Sciatic nerve (tissue), 2 donors: ENCODE data around the gene PORCN. TPM values are rescaled to one million over a fixed set of nuclear protein-coding genes. Genes with fewer than 3 reads are reported as not detected.
"Not testable (repeated sequence)": the region's sequence is repeated elsewhere in the genome, so short reads cannot be mapped to it uniquely, and the experiment has no call there.

Experiments used
- ATAC-seq: fragments of 200-7000 bp; cut with Tn5 transposase; one replicate; pipeline ENCODE4 v1.9.1; 2020; ENCODE audit warnings: mild to moderate bottlenecking, moderate library complexity
- DNase-seq: peaks from one replicate; pipeline ENCODE4 v3.0.0-alpha.2; 2020; ENCODE audit warnings: low spot score
- intact Hi-C: fragments of 100-400 bp; cut with DNase I; formaldehyde crosslinking; loops from one replicate; pipeline ENCODE4 v1.14.2; 2022
- total RNA-seq: library from RNA; stranded (reverse); fragmentation: NEBNext Ultra II Directional; extraction: Animal tissue kit (Norgen Biotek cat#: 25700); gene quantifications from one replicate; pipeline ENCODE4 v1.2.1, GENCODE V29; 2021
- donor health status: DM: no; HTN: no; CAD: no.
- donor health status: DM: no; HTN: no; CAD: no.

PORCN gene
- total RNA-seq, 1 donor from 2014 or later: 7.4 TPM

DNA sequence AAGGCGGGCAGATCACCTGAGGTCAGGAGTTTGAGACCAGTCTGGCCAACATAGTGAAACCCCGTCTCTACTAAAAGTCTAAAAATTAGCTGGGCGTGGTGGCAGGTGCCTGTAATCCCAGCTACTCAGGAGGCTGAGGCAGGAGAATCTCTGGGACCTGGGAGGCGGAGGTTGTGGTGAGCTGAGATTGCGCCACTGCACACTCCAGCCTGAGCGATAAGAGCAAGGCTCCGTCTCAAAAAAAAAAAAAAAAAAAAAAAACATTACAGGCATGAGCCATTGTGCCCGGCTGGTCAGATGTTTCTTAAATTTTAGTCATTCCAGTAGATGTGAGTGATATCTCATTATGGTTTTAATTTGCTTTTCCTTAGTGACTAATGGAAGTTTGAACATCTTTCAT, 17.1 kb downstream of the PORCN start:
- ATAC-seq, intact Hi-C loops, DNase-seq: not testable (repeated sequence)

GRCh38 chrX:48530736-48531135, 21.9 kb downstream of the PORCN start:
- ATAC-seq (no peak), DNase-seq (no peak)
- intact Hi-C loops: no loop called here

DNA sequence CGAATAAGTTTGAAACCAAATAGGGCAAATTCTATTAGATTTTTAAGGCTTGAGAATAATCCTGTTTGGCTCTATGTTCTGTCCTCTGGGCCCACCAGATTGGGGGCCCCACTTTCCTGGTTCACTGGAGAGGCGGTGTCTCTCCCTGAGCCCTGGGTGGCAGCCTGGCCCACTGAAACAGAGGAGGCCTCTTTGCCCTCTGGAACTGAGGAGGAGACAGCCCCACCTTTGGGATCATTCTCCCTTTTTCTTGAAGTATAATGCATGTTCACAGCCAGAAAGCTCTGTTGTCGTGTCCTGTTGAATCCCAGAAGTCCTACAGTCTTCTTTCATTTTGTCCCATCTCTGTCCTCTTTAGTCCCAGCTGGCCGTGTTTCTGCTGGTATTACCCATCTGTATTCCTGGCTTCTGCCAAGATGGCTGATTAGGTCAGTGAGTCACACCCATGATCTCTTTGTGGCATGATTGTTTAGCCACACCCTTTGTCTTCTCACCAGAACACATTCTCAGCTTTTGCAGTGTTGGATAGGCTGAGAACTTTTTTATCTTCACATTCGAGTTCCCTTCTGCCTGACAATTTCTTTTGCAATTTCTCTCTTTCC, 22.7 kb downstream of the PORCN start:
- intact Hi-C loops: no loop called here
- DNase-seq (no peak), ATAC-seq (peak; percentile 80)

GRCh38 chrX:48532161-48532560, 23.4 kb downstream of the PORCN start:
- DNase-seq: no peak
- ATAC-seq: no peak
- intact Hi-C loops: no loop called here

- intact Hi-C loops: no loop called here
- DNase-seq: no peak
These were observed 24.4 kb downstream of the PORCN start for GRCh38 chrX:48533165-48533564.

DNA sequence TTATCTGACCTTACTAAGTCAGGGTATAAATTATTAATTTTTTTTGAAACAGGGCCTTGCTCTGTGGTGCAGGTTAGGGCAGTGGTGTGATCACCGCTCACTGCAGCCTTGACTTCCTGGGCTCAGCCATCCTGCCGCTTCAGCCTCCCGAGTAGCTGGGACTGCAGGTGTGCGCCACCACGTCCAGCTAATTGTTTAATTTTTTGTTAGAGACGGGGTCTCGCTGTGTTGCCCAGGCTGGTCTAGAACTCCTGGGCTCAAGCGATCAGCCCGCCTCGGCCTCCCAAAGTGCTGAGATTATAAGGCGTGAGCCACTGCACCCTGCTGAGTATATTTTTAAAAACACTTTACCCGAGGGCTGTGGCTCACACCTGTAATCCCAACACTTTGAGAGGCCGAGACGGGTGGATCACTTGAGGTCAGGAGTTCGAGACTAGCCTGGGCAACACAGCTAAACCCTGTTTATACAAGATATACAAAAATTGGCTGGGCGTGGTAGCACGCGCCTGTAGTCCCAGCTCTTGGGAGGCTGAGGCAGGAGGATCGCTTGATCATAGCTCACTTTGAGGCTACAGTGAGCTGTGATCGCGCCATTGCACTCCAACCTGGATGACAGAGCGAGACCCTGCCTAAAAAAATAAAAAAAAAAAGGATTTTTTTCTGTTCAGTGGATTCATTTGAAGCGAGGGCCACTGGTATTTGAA, 30.0 kb downstream of the PORCN start:
- no peak for ATAC-seq
- intact Hi-C loops: no loop called here
- DNase-seq: no peak

More at GRCh38 chrX:48533165-48533564, 24.4 kb downstream of the PORCN start:
- no peak for ATAC-seq

- DNase-seq (peak; percentile 98), ATAC-seq (peak; percentile 98)
- intact Hi-C loops: no loop called here
These were observed 30.7 kb downstream of the PORCN start, which contains the start of gene TBC1D25 for GRCh38 chrX:48539345-48540027. TSS of gene TBC1D25 (plus strand) at chrX:48539714. CDS start at chrX:48539798, 84 bp downstream.

DNA sequence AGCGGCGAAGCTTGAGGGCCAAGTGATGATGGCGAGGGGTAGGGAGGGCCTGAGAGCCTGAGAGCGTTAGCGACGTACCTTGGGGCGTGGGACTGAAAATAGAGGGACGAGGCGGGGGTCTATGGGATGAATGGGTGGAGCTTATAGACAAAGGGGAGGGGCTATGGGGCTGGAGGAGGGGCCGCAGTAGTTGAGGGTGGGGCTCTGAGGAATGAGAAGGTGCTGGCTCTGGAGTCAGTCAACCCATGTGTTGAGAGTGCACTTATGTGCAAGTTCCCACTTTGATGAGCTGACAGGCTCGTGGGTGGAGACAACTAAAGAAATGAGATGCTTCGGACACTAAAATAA, 31.2 kb downstream of the PORCN start:
- DNase-seq (no peak), ATAC-seq (peak; percentile 52)
- intact Hi-C loops: no loop called here

DNA sequence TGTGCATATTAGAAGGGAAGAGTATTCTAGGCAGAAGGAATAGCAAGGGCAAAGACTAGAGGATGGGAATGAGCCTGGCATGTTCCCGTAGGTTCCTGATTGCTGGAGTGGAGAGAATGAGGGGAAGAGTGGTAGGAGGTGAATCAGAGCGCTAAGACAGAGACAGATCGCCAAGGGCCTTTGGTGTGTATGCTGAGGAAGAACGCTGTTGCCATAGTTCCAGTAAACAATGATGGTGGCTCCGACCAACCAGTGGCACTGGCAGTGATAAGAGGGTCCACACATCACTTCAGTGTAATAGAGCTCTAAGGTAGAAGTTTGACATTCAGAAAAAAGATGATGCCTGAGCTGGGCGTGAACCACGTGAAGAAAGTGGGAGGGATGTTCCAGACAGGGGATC, 31.7 kb downstream of the PORCN start:
- intact Hi-C loops: no loop called here
- no peak for DNase-seq
- no peak for ATAC-seq

- DNase-seq (no peak), ATAC-seq (no peak)
- intact Hi-C loops: no loop called here
These were observed 32.5 kb downstream of the PORCN start for GRCh38 chrX:48541140-48541814.

DNA sequence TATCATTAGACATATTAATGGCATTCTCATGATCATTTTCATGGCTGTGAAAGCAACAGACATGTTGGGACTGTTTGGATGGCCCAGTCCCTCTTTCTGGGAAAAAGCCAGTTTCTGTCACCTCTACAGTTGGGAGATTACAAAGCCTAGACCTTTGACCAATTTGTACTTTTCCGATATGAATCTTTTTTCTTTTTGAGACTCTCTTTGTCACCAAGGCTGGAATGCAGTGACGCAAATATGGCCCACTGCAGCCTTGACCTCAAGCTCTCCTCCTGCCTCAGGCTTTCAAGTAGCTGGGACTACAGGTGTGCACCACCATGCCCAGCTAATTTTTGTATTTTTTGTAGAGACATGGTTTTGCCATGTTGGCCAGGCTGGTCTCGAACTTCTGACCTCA, 40.1 kb downstream of the PORCN start:
- DNase-seq (no peak), ATAC-seq (no peak)
- intact Hi-C loops: no loop called here

DNA sequence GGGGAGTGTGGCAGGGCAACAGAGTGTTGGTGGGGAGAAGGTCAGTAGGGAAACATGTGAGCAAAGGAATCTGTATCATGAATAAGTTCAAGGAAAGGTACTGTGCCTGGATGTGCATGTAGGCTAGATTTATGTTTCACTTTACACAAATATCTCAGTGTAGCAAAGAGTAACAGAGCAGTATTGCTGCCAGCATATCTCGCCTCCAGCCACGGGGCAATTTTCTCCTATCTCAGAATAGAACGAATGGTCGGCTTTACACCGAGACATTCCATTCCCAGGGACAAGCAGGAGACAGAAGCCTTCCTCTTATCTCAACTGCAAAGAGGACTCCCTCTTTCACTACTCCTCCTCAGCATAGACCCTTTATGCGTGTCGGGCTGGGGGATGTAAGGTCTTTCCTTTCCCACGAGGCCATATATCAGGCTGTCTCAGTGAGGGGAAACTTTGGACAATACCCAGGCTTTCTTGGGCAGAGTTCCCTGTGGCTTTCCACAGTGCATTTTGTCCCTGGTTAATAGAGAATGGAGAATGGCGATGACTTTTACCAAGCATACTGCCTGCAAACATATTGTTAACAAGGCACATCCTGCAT, 47.0 kb downstream of the PORCN start:
- intact Hi-C loops, ATAC-seq, DNase-seq: not testable (repeated sequence)

- ATAC-seq (no peak), DNase-seq (no peak)
- intact Hi-C loops: no loop called here
These were observed 49.5 kb downstream of the PORCN start for GRCh38 chrX:48558271-48558670.

DNA sequence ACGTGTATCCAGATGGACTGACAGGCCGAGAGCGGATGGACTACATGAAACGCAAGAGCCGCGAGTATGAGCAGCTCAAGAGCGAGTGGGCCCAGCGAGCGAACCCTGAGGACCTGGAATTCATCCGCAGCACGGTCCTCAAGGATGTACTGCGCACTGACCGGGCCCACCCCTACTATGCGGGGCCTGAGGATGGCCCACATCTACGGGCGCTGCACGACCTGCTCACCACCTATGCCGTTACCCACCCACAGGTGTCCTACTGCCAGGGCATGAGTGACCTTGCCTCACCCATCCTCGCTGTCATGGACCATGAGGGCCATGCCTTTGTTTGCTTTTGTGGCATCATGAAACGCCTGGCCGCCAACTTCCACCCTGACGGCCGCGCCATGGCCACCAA, 50.8 kb downstream of the PORCN start:
- intact Hi-C loops: no loop called here
- DNase-seq (no peak), ATAC-seq (no peak)

- intact Hi-C loops: no loop called here
- DNase-seq (no peak), ATAC-seq (no peak)
These were observed 51.3 kb downstream of the PORCN start for GRCh38 chrX:48560056-48560455.

DNA sequence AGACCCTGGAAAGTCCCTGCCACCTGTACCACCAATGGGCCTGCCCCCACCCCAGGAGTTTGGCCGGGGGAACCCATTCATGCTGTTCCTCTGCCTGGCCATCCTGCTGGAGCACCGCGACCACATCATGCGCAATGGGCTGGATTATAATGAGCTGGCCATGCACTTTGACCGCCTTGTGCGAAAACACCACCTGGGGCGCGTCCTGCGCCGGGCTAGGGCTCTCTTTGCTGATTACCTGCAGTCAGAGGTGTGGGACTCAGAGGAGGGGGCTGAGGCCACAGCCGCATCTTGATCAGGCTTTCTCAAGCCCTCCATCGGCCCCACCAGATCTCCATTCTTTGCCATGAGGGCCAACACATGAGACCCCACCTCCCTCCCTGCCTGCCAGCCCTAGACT, 51.9 kb downstream of the PORCN start:
- ATAC-seq (no peak), DNase-seq (no peak)
- intact Hi-C loops: no loop called here

DNA sequence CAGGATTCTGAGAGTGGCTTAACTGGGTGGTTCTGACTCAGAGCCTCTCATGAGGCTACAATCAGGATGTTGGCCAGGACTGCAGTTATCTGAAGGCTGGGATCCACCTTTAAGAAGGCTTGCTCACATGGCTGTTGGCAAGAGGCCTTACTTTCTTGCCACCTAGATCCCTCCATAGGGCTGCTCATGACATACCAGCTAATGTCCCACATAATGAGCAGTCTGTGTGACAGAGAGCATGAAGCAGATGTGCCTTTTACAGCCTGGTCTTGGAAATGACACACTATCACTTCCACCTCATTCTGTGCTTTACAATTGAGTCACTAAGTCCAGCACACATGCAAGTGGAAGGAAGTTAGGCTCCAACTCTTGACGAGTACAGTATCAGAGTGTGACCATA, 61.2 kb downstream of the PORCN start:
- DNase-seq (no peak), ATAC-seq (no peak)
- intact Hi-C loops: no loop called here
